Fibroblast of skin of back (primary cell): ENCODE results near the gene SIK3.

ENCODE experiments used
- DNase-seq: peaks from one replicate; pipeline ENCODE4 v3.0.0-alpha.2; 2013

The SIK3 gene

DNA sequence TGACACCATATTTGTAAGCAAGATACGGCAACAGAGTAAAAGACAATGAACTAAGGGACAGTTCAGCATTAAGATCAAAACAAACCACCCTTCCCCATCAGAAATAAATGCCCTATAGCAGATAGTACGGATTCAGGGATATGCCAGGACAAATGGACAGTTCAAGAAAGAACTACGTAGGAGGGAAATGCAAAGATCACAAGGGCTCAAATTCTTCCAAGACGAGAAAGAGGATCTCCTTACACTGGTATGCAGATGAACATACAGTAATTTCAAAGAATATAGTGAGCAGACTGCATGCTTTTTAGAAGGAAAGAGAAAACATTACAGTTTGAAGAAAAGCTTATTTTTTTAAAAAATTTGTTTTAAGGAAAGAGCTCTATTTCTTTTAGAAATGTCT lies 136.1 kb downstream of the SIK3 start:
- peak; percentile 54 for DNase-seq

- DNase-seq, result peak; percentile 89
Measured at GRCh38 chr11:116960930-116961329, 137.3 kb downstream of the SIK3 start.

- peak; percentile 14 for DNase-seq
Measured at GRCh38 chr11:116958246-116958645, 140.0 kb downstream of the SIK3 start.

GRCh38 chr11:116955949-116956348 lies 142.3 kb downstream of the SIK3 start:
- DNase-seq, result no peak

GRCh38 chr11:116955548-116955947 lies 142.7 kb downstream of the SIK3 start:
- DNase-seq, result no peak

DNA sequence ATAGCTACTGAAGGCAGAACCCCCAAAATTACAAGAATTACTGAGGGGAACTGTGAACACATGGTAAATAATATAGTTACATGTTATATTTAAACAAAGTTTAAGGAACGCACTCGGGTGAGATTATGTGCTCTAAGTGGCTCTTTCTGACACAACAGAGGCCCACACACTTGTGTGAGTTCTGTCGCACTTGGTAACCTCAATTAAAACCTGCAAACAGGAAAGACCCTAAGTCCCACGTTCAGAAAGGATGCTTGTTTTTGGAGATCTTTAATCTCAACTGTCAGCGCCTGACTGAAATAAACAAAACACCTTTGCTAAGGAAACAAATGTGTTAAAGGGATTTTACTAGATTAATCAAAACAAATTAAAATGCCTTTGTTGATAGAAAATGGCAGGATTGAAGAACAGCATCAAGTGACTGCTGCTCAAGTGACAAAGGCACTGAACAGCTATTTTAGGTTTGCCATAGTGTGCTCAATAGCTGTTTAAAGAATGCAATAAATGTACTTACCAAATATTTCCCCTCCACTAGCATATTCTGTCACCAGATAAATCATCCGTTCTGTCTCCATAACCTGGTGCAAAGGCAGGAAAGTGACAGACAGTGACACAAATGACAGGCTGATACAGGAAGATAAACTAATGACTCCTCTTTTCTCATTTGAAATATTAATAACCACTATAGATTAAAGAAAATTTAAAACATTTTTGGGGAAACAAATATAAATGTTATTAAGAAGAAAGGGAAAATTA lies 144.5 kb downstream of the SIK3 start:
- DNase-seq, result no peak

DNA sequence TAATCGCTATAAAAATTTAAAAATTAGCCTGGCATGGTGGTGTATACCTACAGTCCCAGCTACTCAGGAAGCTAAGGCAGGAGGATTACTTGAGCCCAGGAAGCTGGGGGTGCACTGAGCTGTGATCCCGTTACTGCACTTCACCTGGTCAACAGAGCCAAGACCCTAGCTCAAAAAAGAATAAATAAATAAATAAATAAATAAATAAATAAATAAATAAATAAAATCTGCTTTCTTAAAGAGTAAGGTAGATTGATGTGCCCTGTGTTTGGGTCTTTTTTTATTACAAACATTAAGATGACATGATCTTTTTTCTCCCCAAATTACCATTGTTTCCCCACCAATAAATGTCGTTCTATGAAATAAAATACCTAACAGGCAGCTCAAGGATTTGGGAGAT lies 146.5 kb downstream of the SIK3 start:
- DNase-seq, result no peak

- DNase-seq, result no peak
Measured at GRCh38 chr11:116950210-116950609, 148.0 kb downstream of the SIK3 start.

GRCh38 chr11:116948391-116948790 lies 149.8 kb downstream of the SIK3 start:
- DNase-seq, result peak; percentile 49

DNA sequence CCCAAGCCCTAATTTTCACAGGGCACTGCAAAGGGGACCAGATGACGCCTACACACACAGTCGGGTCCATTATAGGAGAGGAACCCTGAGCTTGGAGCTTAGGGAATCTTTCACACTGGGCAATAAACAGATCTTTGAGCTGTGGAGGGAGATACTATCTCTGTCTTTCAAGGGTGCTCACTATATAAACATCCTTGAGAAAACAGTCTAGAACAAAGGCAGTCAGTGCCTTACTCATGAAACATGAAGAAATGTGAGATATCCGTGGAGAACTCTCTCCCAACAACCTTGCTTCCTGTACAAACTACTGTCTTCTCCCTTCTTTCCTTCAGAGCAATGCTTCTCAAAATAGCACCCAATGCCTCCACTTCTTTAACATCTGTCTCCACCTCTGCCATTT lies 151.8 kb downstream of the SIK3 start:
- DNase-seq, result peak; percentile 61

GRCh38 chr11:116939499-116939898 lies 158.7 kb downstream of the SIK3 start:
- no peak for DNase-seq

- no peak for DNase-seq
Measured at GRCh38 chr11:116938471-116939070, 159.7 kb downstream of the SIK3 start.

GRCh38 chr11:116936754-116937446 lies 161.3 kb downstream of the SIK3 start:
- no peak for DNase-seq

DNA sequence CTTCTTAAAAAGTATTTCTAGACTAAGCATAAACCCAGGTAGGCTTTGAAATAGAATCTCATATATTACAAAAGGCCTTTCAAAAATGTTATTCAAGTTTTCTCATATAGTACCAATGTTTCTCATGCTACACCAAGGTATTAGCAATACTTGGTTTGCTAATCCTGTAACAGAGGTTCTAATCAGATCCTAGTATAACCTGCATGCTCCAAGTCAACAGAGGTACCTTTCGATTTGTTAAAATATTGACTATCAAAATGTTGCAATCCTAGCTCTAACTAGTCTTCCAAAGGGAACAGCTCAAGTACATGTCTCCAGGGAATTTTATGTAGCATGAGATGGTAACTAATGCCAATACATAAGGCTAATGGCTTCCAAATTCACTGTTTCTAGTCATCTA lies 162.7 kb downstream of the SIK3 start:
- no peak for DNase-seq

GRCh38 chr11:116935089-116935488 lies 163.1 kb downstream of the SIK3 start:
- no peak for DNase-seq

- no peak for DNase-seq
Measured at GRCh38 chr11:116933961-116934360, 164.3 kb downstream of the SIK3 start.

DNA sequence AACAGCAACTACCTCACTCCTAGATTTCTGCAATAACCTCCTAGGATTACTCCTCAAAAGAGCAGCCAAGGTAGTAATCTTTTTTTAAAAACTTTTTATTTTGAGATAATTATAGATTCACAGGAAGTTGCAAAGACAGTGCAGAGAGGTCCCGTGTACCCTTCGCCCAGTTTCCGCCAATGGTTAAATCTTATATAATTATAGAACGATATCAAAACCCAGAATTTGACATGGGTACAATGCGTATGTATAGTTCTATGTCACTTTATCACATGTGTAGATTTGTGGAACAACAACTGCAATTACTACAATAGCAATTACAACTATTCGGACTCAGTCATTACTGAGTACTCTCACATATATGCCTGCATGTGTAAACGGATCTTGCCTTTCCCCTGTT lies 166.0 kb downstream of the SIK3 start:
- no peak for DNase-seq

GRCh38 chr11:116931206-116931953 lies 166.8 kb downstream of the SIK3 start:
- DNase-seq, result no peak

DNA sequence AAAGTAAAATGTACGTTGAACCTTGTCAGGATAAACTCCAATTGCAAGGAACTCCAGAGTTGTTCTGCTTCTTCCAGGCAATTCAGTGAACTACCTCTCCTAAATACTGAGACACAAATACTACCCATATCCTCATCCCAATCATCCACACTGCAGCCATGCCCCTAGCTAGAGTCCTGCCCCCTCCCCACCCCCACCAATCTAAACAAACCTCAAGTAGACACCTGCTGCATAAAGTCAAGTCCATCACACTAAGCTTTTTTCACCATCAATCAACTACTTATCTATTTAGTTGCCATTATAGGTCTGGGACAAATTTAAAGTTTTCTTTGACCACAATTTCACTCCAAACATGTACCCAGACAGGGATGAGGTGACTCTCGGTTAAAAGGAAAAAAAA lies 167.6 kb downstream of the SIK3 start:
- DNase-seq, result no peak

GRCh38 chr11:116930177-116930576 lies 168.1 kb downstream of the SIK3 start:
- no peak for DNase-seq

GRCh38 chr11:116929414-116930090 lies 168.7 kb downstream of the SIK3 start:
- no peak for DNase-seq

DNA sequence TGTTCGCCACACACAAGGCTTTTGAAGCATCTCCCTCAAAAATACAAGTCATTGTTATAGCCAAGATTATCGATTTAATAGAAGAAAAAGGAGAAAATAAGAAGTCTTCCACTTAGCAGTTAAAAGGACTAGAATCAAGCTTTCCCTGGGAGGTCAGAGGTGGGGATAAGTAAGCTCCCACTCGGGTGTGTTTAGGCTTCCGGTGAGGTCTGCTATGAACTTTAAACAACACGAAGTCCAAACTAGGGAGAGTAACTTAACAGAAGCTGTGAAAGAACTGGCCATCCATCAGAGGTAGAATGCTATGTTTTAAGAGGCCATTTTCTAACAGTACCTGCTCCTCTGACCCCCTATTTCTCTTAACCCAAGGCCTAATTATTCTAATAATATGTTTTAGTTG lies 169.4 kb downstream of the SIK3 start:
- no peak for DNase-seq
